Measurements from ENCODE around the gene DIDO1.
A peak's percentile ranks its signal among the peaks of the same experiment; 100 is the strongest.

Gene DIDO1

GRCh38 chr20:62832212-62832922 is 93.9 kb downstream of the DIDO1 start:
- peak; percentile 77 for DNase-seq (ENCODE audit: low spot score)

- no peak for DNase-seq (ENCODE audit: low spot score)
These were observed 94.5 kb downstream of the DIDO1 start for GRCh38 chr20:62831854-62832211.

GRCh38 chr20:62831361-62831788 is 94.9 kb downstream of the DIDO1 start:
- no peak for DNase-seq (ENCODE audit: low spot score)

GRCh38 chr20:62830821-62831220 is 95.5 kb downstream of the DIDO1 start:
- DNase-seq (ENCODE audit: low spot score), result no peak

- DNase-seq (ENCODE audit: low spot score), result no peak
These were observed 96.1 kb downstream of the DIDO1 start for GRCh38 chr20:62830251-62830650.

GRCh38 chr20:62829231-62830230 is 96.8 kb downstream of the DIDO1 start:
- DNase-seq (ENCODE audit: low spot score), result no peak

GRCh38 chr20:62828511-62829230 is 97.6 kb downstream of the DIDO1 start:
- DNase-seq (ENCODE audit: low spot score), result no peak

GRCh38 chr20:62828051-62828450 is 98.3 kb downstream of the DIDO1 start:
- no peak for DNase-seq (ENCODE audit: low spot score)

All from hematopoietic multipotent progenitor cell treated with erythropoietin and hydrocortisone succinate and interleukin-3 and kit ligand, for 17 days (in vitro differentiated cells).